Upper lobe of right lung (tissue), 1 donor: ENCODE results near the gene STYK1. TPM values are rescaled to one million over a fixed set of nuclear protein-coding genes. Genes with fewer than 3 reads are reported as not detected.

ENCODE experiments used
- ATAC-seq: fragments of 200-7000 bp; cut with Tn5 transposase; one replicate; pipeline ENCODE4 v1.9.1; 2020; ENCODE audit warnings: mild to moderate bottlenecking, moderate library complexity
- DNase-seq: peaks from one replicate; pipeline ENCODE4 v3.0.0-alpha.2; 2020
- H3K27ac ChIP-seq: fragments of 200-600 bp; one replicate; pipeline ENCODE4 v1.8.0; 2022
- H3K27me3 ChIP-seq: fragments of 200-600 bp; one replicate; pipeline ENCODE4 v1.8.0; 2022; ENCODE audit warnings: mild to moderate bottlenecking
- H3K36me3 ChIP-seq: fragments of 200-600 bp; one replicate; pipeline ENCODE4 v1.8.0; 2022
- H3K4me1 ChIP-seq: fragments of 200-600 bp; one replicate; pipeline ENCODE4 v1.8.0; 2022
- H3K4me3 ChIP-seq: fragments of 200-600 bp; one replicate; pipeline ENCODE4 v1.8.0; 2022; ENCODE audit warnings: mild to moderate bottlenecking
- H3K9me3 ChIP-seq: fragments of 200-600 bp; one replicate; pipeline ENCODE4 v1.8.0; 2022
- intact Hi-C: fragments of 100-400 bp; cut with DNase I; formaldehyde crosslinking; loops from one replicate; pipeline ENCODE4 v1.11.0; 2022
- total RNA-seq: library from RNA; stranded (reverse); fragmentation: NEBNext Ultra II Directional; extraction: Animal tissue kit (Norgen Biotek cat#: 25700); gene quantifications from one replicate; pipeline ENCODE4 v1.2.1, GENCODE V29; 2021
- TF ChIP-seq, protein P1 (sequence below): fragments of 200-600 bp; IDR thresholded peaks from one replicate; pipeline ENCODE4 v1.8.0; 2022; ENCODE audit warnings: antibody characterized with exemption
- donor health status: DM: no; HTN: yes; CAD: no; lungs with severe emphysema.

STYK1 gene
- total RNA-seq, 1 donor from 2014 or later = 0.93 TPM

DNA sequence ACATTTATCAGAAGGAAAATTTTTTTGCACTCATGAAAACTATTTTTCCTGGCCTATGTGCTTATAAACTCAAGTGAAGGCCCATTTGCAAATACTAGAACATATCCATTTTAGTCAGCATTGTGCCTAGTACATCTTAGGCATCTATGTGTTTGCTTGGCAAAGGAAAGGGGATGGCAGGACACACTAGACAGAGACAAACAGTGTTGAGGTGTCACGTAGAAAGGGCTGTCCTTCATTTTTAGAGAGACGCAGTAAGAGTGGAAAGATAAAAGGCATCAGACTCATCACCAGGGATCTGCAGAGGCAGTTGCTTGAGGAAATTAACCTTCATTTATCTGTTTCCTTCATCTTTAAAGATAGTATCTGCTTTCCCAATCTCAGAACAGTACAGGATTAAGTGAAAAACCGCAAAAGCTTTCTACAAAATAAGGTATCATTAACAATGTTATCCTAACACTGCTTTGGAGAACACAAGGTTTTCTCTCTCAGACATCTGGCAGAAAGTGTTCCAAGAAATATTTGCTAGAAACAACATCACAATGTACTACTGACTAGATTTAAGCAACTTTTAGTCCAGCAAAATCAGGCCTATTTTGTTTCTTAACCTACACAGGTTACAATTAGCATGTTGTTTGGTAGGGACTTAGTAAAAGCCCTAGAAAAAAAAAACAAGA is 47.3 kb upstream of the STYK1 start:
- intact Hi-C loops = no loop called here

DNA sequence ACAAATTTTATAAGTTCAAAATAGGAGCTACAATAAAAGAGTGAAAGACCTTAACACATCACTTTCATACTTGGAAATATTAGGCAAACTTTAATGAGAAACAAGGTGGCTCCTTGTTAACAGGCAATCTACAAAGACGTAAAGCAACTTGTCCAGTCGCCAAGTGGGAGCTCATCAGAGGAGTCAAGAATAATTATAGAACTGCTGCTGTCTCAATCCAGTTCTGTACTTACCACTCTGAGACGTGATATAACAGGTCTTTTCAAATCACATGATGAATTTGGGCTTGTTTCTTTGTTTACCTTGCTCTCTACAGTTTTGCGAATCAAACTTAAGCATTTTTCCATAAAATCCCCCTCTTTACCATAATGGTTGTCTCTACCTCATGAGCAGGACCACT is 45.6 kb upstream of the STYK1 start:
- Histone ChIP-seq H3K27ac (peak overlapping the region; percentile 98), H3K27me3 (no peaks in the 10 kb centered on the region), H3K4me3 (peak overlapping the region; percentile 94), H3K36me3 (peaks cover 19% of the 10 kb centered on the region), H3K9me3 (no peaks in the 10 kb centered on the region), H3K4me1 (peaks cover 58% of the 10 kb centered on the region)
- intact Hi-C loops = no loop called here
- DNase-seq = no peak
- TF ChIP-seq, protein P1, sequence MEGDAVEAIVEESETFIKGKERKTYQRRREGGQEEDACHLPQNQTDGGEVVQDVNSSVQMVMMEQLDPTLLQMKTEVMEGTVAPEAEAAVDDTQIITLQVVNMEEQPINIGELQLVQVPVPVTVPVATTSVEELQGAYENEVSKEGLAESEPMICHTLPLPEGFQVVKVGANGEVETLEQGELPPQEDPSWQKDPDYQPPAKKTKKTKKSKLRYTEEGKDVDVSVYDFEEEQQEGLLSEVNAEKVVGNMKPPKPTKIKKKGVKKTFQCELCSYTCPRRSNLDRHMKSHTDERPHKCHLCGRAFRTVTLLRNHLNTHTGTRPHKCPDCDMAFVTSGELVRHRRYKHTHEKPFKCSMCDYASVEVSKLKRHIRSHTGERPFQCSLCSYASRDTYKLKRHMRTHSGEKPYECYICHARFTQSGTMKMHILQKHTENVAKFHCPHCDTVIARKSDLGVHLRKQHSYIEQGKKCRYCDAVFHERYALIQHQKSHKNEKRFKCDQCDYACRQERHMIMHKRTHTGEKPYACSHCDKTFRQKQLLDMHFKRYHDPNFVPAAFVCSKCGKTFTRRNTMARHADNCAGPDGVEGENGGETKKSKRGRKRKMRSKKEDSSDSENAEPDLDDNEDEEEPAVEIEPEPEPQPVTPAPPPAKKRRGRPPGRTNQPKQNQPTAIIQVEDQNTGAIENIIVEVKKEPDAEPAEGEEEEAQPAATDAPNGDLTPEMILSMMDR = no peak
- ATAC-seq = no peak

More for the DNA sequence above, 47.3 kb upstream of the STYK1 start:
- no peak for DNase-seq
- H3K27ac ChIP-seq = peak overlapping the region; percentile 98
- no peak for ATAC-seq
- TF ChIP-seq, protein P1 = no peak
- H3K4me3 ChIP-seq = peak overlapping the region; percentile 94
- peaks cover 52% of the 10 kb centered on the region for H3K4me1 ChIP-seq
- H3K9me3 ChIP-seq = no peaks in the 10 kb centered on the region
- no peaks in the 10 kb centered on the region for H3K27me3 ChIP-seq
- peaks cover 2% of the 10 kb centered on the region for H3K36me3 ChIP-seq

DNA sequence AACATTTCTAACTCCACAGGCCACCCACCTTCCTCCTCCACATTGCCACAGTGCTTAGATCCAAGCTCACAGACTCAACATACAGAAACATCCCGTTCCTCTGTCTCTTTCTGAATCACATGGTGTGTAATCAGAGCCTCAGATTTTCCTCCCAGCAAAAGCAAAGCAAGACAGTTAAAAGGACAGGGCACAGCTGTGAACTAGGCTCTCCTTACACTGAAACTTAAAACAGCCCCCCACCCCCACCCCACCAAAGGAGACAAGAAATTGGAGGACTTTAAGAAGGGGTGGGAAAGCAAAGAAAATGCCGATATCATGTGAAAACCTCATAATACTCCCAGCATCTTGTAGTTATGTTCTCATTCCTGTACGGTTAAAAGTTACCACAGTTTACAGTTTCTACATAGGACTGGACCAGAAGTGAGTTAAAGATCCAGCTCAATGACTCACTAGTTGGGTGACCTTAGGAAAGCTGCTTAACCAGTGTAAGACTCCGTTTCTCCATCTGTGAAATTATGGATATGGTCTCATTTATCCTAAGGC is 44.5 kb upstream of the STYK1 start:
- no peak overlapping the region for H3K4me3 ChIP-seq
- peaks cover 53% of the 10 kb centered on the region for H3K4me1 ChIP-seq
- no peaks in the 10 kb centered on the region for H3K9me3 ChIP-seq
- H3K27ac ChIP-seq = peak overlapping the region; percentile 56
- H3K36me3 ChIP-seq = peaks cover 30% of the 10 kb centered on the region
- no peak for ATAC-seq
- TF ChIP-seq, protein P1 = no peak
- intact Hi-C loops = no loop called here
- no peak for DNase-seq
- no peaks in the 10 kb centered on the region for H3K27me3 ChIP-seq

DNA sequence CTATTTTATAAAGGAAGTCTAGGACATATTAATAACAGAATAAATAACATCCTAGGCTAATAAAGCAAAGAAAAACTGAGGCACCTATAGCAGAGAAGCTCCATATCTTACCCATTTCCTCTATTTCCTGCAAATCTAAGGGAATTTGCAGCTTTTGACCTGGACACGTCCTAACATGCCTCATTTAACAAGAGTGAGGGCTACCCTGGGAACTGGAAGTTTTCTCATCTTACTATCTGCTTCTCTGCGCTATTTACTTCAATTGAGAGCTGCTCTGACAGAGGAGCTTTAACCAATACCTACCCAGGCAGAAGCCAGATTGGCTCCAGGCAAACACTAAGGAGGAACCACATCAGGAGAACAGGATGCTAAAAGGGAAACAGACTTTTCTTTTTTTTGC is 43.6 kb upstream of the STYK1 start:
- Histone ChIP-seq H3K27me3 (no peaks in the 10 kb centered on the region), H3K9me3 (no peaks in the 10 kb centered on the region), H3K4me1 (peaks cover 53% of the 10 kb centered on the region), H3K36me3 (peaks cover 40% of the 10 kb centered on the region), H3K27ac (peak overlapping the region; percentile 56), H3K4me3 (peak overlapping the region; percentile 4)
- intact Hi-C loops = no loop called here
- ATAC-seq (no peak), DNase-seq (no peak)
- TF ChIP-seq, protein P1 = no peak

DNA sequence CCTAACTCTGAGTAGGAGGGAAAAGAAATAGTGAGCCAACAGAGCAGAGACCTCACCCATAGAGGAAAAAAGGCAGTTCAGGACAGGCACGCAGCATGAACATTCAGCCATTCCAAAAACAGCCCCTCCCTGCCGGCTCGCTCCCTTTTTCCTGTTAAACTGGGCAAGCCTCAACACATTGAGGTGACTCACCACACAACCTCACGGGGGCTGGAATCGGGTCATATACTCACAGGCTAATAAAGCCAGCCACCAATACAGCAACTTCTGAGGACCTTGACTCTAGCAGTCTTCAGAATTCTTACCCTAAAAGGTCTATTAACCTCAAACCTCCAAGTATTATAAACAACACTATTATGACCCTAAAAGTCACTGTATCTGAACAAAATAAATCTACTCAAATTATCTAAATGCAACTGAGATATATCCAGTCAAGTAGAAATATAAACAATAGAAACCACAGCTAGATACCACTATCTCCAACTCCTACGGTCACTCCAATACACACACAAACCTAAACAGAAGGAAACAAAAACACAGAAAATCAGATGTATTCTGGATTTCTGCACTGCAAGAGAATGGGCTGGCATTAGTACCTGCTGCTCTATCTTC is 43.0 kb upstream of the STYK1 start:
- H3K4me3 ChIP-seq = peak overlapping the region; percentile 4
- TF ChIP-seq, protein P1 = no peak
- no peaks in the 10 kb centered on the region for H3K9me3 ChIP-seq
- DNase-seq = no peak
- intact Hi-C loops = no loop called here
- peaks cover 46% of the 10 kb centered on the region for H3K36me3 ChIP-seq
- no peaks in the 10 kb centered on the region for H3K27me3 ChIP-seq
- peak; percentile 81 for ATAC-seq
- peaks cover 53% of the 10 kb centered on the region for H3K4me1 ChIP-seq
- peak overlapping the region; percentile 56 for H3K27ac ChIP-seq
